Measurements from ENCODE around the gene SESN3. TPM values are rescaled to one million over a fixed set of nuclear protein-coding genes. Genes with fewer than 3 reads are reported as not detected.
"Not testable (repeated sequence)": the region's sequence is repeated elsewhere in the genome, so short reads cannot be mapped to it uniquely, and the experiment has no call there.

Gene SESN3, protein sequence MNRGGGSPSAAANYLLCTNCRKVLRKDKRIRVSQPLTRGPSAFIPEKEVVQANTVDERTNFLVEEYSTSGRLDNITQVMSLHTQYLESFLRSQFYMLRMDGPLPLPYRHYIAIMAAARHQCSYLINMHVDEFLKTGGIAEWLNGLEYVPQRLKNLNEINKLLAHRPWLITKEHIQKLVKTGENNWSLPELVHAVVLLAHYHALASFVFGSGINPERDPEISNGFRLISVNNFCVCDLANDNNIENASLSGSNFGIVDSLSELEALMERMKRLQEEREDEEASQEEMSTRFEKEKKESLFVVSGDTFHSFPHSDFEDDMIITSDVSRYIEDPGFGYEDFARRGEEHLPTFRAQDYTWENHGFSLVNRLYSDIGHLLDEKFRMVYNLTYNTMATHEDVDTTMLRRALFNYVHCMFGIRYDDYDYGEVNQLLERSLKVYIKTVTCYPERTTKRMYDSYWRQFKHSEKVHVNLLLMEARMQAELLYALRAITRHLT
- 100 to 1,000 TPM in 1 of 4 donors, 10 to 100 TPM in 3; 57.9 to 106 (median 71.8) TPM for total RNA-seq

GRCh38 chr11:95231127-95231880, at the start of gene SESN3:
SESN3 (minus strand) TSS chr11:95231202; CDS start chr11:95230860, 342 bp downstream.
- no peaks in the 10 kb centered on the region for H3K27me3 ChIP-seq
- peak within 1 kb of the TSS; percentile 90 to 96 (median 95) for H3K27ac ChIP-seq
- peak; percentile 50 to 96 for TF ChIP-seq EP300 (IDR thresholded peaks at IDR 0.05)
- TF ChIP-seq, protein P1, sequence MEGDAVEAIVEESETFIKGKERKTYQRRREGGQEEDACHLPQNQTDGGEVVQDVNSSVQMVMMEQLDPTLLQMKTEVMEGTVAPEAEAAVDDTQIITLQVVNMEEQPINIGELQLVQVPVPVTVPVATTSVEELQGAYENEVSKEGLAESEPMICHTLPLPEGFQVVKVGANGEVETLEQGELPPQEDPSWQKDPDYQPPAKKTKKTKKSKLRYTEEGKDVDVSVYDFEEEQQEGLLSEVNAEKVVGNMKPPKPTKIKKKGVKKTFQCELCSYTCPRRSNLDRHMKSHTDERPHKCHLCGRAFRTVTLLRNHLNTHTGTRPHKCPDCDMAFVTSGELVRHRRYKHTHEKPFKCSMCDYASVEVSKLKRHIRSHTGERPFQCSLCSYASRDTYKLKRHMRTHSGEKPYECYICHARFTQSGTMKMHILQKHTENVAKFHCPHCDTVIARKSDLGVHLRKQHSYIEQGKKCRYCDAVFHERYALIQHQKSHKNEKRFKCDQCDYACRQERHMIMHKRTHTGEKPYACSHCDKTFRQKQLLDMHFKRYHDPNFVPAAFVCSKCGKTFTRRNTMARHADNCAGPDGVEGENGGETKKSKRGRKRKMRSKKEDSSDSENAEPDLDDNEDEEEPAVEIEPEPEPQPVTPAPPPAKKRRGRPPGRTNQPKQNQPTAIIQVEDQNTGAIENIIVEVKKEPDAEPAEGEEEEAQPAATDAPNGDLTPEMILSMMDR (IDR thresholded peaks at IDR 0.05), result peak in 3 of 5 experiments; percentile 11 to 31 (median 28)
- TF ChIP-seq POLR2A (IDR thresholded peaks at IDR 0.05), result peak; percentile 56 to 91
- H3K9me3 ChIP-seq, result no peaks in the 10 kb centered on the region
- peak within 1 kb of the TSS; percentile 67 to 98 (median 86) for H3K4me3 ChIP-seq
- WGBS, 2 donors, result 1% methylated on average over 18 to 21 of the region's 40 CpGs
- DNase-seq (ENCODE audit: low spot score in 2 of 2), result peak; percentile 97
- peaks cover 0 to 58% (median 27%) of the 10 kb centered on the region in 4 donors for H3K4me1 ChIP-seq
- H3K36me3 ChIP-seq, result no peaks in the 10 kb centered on the region

DNA sequence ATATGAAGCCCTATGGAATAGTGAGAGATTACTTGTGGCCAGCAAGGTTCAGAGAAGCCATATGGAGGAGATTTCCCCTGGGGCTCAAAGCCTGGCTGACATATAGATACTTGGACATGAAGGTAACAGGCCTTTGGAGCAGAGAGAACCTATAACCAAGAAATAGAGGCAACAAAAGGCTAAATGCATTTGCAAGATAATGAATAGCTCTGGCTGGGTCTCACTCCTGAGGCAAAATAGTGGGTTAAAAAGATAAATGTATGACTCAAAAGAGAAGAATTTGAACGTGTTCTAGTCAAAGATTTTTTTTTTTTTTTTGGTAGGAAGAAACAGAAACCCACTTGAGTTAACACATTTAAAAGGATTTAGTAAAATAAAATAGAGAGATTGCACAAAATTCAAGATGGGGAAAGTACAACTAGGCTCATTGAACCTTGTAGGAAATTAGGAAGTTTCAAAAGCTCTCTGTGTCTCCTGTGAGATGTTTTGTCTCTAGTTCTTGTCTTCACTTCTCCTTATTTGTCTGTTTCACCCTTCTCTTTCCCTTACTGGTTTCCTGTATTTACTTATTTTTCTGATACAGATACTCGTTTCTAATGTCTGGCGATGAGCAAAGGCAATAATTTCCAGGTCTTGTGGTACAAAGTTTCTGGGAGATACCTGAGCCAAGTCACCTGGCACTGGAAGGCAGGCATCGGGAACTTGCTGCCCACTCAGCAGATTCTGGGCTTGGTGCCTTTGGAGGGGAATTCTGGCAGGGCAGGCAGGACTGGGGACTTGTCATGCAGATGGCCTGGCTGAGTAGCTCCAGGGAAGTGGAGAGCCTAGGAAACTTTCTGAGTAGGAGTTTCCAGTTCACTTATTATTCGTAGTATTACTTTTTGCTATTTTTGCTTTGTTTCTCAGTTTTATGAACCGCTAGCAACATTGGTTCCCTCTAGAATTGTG, 49.2 kb upstream of the SESN3 start:
- WGBS, 2 donors, result 51 to 60% methylated on average over 6 of the region's 6 CpGs
- Histone ChIP-seq H3K9me3 (no peaks in the 10 kb centered on the region), H3K27me3 (no peaks in the 10 kb centered on the region), H3K36me3 (no peaks in the 10 kb centered on the region), H3K4me1 (peaks cover 0 to 15% (median 4%) of the 10 kb centered on the region in 4 donors), H3K27ac (peak overlapping the region in 1 of 4 donors; percentile 21), H3K4me3 (no peak overlapping the region)
- TF ChIP-seq, protein P1 (IDR thresholded peaks at IDR 0.05), result no peak
- TF ChIP-seq EP300 (IDR thresholded peaks at IDR 0.05), result no peak
- TF ChIP-seq POLR2A (IDR thresholded peaks at IDR 0.05), result no peak
- DNase-seq (ENCODE audit: low spot score in 2 of 2), result no peak

DNA sequence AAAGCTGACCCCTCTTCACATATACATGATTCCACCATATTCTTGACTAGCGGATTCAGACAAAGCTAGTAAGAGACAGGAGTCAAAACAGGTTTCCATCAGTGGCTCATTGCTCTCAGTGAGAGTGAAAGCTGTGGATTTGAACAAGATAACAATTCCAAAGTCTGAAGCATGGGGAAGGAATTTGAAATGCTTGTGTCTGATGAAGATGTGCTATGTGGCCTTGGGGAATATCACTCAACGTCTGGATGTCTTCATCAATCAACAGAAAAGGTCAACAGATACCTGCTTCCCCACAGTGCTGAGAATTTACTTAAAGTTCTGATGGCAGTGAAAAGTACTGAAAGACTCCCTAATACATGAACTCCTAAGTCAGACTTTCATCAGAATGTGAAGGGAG, 46.9 kb upstream of the SESN3 start:
- Histone ChIP-seq H3K27ac (no peak overlapping the region), H3K4me3 (no peak overlapping the region), H3K4me1 (peaks cover 0 to 14% (median 4%) of the 10 kb centered on the region in 4 donors), H3K36me3 (no peaks in the 10 kb centered on the region), H3K9me3 (no peaks in the 10 kb centered on the region), H3K27me3 (no peaks in the 10 kb centered on the region)
- no peak for DNase-seq (ENCODE audit: low spot score in 2 of 2)
- TF ChIP-seq, protein P1 (IDR thresholded peaks at IDR 0.05), result no peak
- TF ChIP-seq POLR2A (IDR thresholded peaks at IDR 0.05), result no peak
- no peak for TF ChIP-seq EP300 (IDR thresholded peaks at IDR 0.05)
- 79 to 83% methylated on average over 2 of the region's 2 CpGs for WGBS, 2 donors

DNA sequence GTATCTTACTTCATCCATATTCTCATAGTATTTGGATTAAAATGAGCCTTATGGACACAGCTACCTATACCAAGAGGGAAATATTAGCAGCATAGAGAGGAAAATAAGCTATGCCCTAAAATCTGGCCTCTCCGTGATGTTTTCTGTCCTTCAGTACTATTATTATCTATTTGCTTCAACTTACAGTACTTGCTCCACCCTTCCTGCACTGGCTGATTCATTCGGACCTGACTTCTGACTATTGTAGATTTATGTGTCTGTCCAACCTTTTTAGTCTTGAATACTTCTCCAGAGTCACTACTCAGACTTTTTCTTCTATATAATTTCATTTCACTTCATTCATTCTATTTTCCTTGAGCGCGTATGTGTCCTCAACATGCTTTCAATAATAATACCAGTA, 45.1 kb upstream of the SESN3 start:
- 83 to 93% methylated on average over 4 of the region's 4 CpGs for WGBS, 2 donors
- H3K4me1 ChIP-seq, result peaks cover 0 to 4% (median 0%) of the 10 kb centered on the region in 4 donors
- H3K36me3 ChIP-seq, result no peaks in the 10 kb centered on the region
- H3K9me3 ChIP-seq, result no peaks in the 10 kb centered on the region
- H3K27ac ChIP-seq, result no peak overlapping the region
- no peak overlapping the region for H3K4me3 ChIP-seq
- TF ChIP-seq POLR2A (IDR thresholded peaks at IDR 0.05) (no peak), EP300 (IDR thresholded peaks at IDR 0.05) (no peak)
- TF ChIP-seq, protein P1 (IDR thresholded peaks at IDR 0.05), result no peak
- H3K27me3 ChIP-seq, result no peaks in the 10 kb centered on the region
- DNase-seq (ENCODE audit: low spot score in 2 of 2), result no peak

DNA sequence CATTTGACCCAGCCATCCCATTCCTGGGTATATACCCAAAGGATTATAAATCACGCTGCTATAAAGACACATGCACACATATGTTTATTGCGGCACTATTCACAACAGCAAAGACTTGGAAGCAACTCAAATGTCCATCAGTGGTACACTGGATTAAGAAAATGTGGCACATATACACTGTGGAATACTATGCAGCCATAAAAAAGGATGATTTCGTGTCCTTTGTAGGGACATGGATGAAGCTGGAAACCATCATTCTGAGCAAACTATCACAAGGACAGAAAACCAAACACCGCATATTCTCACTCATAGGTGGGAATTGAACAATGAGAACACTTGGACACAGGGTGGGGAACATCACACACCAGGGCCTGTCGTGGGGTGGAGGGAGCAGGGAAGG, 42.6 kb upstream of the SESN3 start:
- not testable (repeated sequence) for H3K27ac ChIP-seq; H3K36me3 ChIP-seq; H3K4me1 ChIP-seq; H3K9me3 ChIP-seq; H3K27me3 ChIP-seq; H3K4me3 ChIP-seq; DNase-seq (ENCODE audit: low spot score in 2 of 2)
- 85 to 87% methylated on average over 5 of the region's 5 CpGs for WGBS, 2 donors
